Measurements from ENCODE around the gene NBPF3. TPM values are rescaled to one million over a fixed set of nuclear protein-coding genes. Genes with fewer than 3 reads are reported as not detected.
A peak's percentile ranks its signal among the peaks of the same experiment; 100 is the strongest.

NBPF3 gene
- total and polyA plus RNA-seq, 2 experiments from 2014 or later: 2.7 to 18.1 TPM

DNA sequence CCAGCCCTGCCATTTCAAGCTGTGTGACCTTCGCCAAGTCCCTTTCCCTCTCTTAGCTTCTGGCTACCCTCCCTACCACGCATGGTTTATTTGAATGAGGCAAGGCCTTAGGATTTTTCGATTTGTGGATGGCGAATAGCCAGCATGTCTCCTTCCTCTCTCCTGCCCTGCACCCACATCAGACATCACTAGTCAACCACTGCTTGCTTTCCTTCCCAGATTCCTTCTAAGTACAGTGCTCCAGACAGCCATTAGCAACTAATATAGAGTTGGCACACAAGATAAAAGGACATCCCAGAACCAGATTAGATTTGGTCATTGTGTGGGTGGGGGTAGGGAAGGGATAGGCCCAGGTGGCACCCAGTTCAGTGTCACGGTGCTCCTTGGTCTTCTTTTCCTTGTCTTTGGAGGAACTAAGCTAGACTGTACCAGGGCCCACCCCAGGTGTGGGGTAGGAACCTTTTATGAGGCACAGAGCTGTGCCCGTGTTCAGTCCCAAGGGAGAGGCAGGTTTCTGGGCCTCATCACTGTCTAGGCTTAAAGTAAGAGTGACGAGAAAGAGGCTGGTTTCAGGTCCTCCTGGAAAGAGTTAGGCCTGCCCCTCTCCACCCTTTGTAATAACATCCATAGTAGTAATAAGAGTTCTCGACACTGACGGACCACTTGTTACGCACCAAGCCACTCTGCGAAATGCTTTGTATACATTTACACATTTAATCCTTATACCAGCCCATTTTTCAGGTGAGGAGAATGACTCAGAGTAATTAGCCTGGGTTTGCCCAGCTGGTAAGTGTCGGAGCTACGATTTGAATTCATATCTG, 77.9 kb downstream of the NBPF3 start:
- Histone ChIP-seq H3K4me3 (no peak overlapping the region), H3K36me3 (ENCODE audit: insufficient read depth) (no peaks in the 10 kb centered on the region), H3K27me3 (ENCODE audit: insufficient read depth) (no peaks in the 10 kb centered on the region), H3K9me2 (ENCODE audit: insufficient read depth) (no peaks in the 10 kb centered on the region), H3F3A (replicated peaks; ENCODE audit: low read depth) (no peaks in the 10 kb centered on the region; the same call in 1 of the 2 replicates), H3K4me1 (ENCODE audit: insufficient read depth) (peaks cover 44% of the 10 kb centered on the region), H3K27ac (ENCODE audit: low read depth) (peak overlapping the region; percentile 85), H2AFZ (no peak overlapping the region), H3K4me2 (peak overlapping the region; percentile 61), H3K79me2 (replicated peaks; ENCODE audit: insufficient read depth) (peaks cover 89% of the 10 kb centered on the region), H4K20me1 (replicated peaks; ENCODE audit: insufficient read depth) (peaks cover 25% of the 10 kb centered on the region)
- no peak overlapping the region for H3K4me3 Mint-ChIP-seq
- TF ChIP-seq, protein P1, sequence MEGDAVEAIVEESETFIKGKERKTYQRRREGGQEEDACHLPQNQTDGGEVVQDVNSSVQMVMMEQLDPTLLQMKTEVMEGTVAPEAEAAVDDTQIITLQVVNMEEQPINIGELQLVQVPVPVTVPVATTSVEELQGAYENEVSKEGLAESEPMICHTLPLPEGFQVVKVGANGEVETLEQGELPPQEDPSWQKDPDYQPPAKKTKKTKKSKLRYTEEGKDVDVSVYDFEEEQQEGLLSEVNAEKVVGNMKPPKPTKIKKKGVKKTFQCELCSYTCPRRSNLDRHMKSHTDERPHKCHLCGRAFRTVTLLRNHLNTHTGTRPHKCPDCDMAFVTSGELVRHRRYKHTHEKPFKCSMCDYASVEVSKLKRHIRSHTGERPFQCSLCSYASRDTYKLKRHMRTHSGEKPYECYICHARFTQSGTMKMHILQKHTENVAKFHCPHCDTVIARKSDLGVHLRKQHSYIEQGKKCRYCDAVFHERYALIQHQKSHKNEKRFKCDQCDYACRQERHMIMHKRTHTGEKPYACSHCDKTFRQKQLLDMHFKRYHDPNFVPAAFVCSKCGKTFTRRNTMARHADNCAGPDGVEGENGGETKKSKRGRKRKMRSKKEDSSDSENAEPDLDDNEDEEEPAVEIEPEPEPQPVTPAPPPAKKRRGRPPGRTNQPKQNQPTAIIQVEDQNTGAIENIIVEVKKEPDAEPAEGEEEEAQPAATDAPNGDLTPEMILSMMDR (conservative IDR thresholded peaks at IDR 0.05; ENCODE audit: low read depth in 2 of 2): no peak
- TF ChIP-seq ZNF114 (CRISPR knock-in tag; IDR thresholded peaks at IDR 0.05): no peak
- TF ChIP-seq EZH2phosphoT487 (IDR thresholded peaks at IDR 0.05; ENCODE audit: unreplicated experiment): no peak
- DNase-seq (ENCODE audit: low spot score) (no peak), ATAC-seq (no peak)
- peaks cover 51% of the 10 kb centered on the region for H3K4me1 Mint-ChIP-seq
- peaks cover 3% of the 10 kb centered on the region; the same call in 1 of the 3 replicates for H3K36me3 Mint-ChIP-seq (ENCODE audit: low read depth)
- H3K27ac Mint-ChIP-seq: no peak overlapping the region; the same call in 1 of the 2 replicates
- H3K9me3 Mint-ChIP-seq: no peaks in the 10 kb centered on the region
- peaks cover 5% of the 10 kb centered on the region for H3K27me3 Mint-ChIP-seq (ENCODE audit: insufficient read depth, low read depth, poor library complexity)

DNA sequence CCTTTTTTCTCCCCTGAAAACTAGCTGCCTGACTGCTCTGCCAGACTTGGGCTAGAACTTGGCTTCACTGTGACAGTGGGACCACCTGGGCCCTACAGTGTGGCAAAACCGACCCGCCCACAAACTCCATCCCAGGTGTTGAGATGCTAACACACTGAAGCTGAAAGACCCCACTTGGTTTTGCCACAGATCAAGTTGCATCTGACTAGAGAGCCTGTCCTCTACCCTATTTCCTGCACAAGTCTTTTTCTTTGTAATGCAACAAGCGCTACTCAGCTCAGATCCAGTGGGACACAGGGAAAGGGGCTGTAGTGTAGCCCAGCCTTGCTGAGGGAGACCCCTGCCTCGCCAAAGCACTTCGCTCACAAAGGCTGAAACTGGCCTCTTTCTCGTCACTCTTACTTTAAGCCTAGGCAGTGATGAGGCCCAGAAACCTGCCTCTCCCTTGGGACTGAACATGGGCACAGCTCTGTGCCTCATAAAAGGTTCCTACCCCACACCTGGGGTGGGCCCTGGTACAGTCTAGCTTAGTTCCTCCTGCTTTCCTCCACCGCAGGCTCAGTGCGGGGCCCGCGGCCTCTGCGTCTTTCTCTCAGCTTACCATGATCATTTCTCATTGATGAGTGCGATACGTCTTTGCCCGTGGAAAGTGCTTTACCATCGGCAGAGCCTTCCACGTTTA, 79.0 kb downstream of the NBPF3 start:
- H3K4me3 Mint-ChIP-seq: peak overlapping the region; percentile 42; the same call in 2 of the 3 replicates
- peaks cover 3% of the 10 kb centered on the region; the same call in 1 of the 3 replicates for H3K36me3 Mint-ChIP-seq (ENCODE audit: low read depth)
- H3F3A ChIP-seq (replicated peaks; ENCODE audit: low read depth): no peaks in the 10 kb centered on the region; the same call in 1 of the 2 replicates
- H3K4me1 ChIP-seq (ENCODE audit: insufficient read depth): peaks cover 44% of the 10 kb centered on the region
- H3K27ac ChIP-seq (ENCODE audit: low read depth): peak overlapping the region; percentile 85
- peaks cover 26% of the 10 kb centered on the region for H4K20me1 ChIP-seq (replicated peaks; ENCODE audit: insufficient read depth)
- peak overlapping the region; percentile 91 for H3K27ac Mint-ChIP-seq
- peak; percentile 71 for DNase-seq (ENCODE audit: low spot score)
- H3K4me2 ChIP-seq: peak overlapping the region; percentile 61
- peaks cover 51% of the 10 kb centered on the region for H3K4me1 Mint-ChIP-seq
- H3K27me3 Mint-ChIP-seq (ENCODE audit: insufficient read depth, low read depth, poor library complexity): peaks cover 5% of the 10 kb centered on the region
- no peak overlapping the region for H3K4me3 ChIP-seq
- no peaks in the 10 kb centered on the region for H3K27me3 ChIP-seq (ENCODE audit: insufficient read depth)
- H3K36me3 ChIP-seq (ENCODE audit: insufficient read depth): no peaks in the 10 kb centered on the region
- no peaks in the 10 kb centered on the region for H3K9me3 Mint-ChIP-seq
- no peaks in the 10 kb centered on the region for H3K9me2 ChIP-seq (ENCODE audit: insufficient read depth)
- peaks cover 81% of the 10 kb centered on the region for H3K79me2 ChIP-seq (replicated peaks; ENCODE audit: insufficient read depth)
- no peak overlapping the region for H2AFZ ChIP-seq
- peak; percentile 75 for ATAC-seq
- no peak for TF ChIP-seq JUNB (IDR thresholded peaks at IDR 0.05; ENCODE audit: unreplicated experiment)
- no peak for TF ChIP-seq EZH2phosphoT487 (IDR thresholded peaks at IDR 0.05; ENCODE audit: unreplicated experiment)
- TF ChIP-seq, protein P2, sequence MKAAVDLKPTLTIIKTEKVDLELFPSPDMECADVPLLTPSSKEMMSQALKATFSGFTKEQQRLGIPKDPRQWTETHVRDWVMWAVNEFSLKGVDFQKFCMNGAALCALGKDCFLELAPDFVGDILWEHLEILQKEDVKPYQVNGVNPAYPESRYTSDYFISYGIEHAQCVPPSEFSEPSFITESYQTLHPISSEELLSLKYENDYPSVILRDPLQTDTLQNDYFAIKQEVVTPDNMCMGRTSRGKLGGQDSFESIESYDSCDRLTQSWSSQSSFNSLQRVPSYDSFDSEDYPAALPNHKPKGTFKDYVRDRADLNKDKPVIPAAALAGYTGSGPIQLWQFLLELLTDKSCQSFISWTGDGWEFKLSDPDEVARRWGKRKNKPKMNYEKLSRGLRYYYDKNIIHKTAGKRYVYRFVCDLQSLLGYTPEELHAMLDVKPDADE (IDR thresholded peaks at IDR 0.05): no peak
- no peak for TF ChIP-seq CREB1 (CRISPR knock-in tag; IDR thresholded peaks at IDR 0.05; ENCODE audit: low read depth)
- TF ChIP-seq, protein P3, sequence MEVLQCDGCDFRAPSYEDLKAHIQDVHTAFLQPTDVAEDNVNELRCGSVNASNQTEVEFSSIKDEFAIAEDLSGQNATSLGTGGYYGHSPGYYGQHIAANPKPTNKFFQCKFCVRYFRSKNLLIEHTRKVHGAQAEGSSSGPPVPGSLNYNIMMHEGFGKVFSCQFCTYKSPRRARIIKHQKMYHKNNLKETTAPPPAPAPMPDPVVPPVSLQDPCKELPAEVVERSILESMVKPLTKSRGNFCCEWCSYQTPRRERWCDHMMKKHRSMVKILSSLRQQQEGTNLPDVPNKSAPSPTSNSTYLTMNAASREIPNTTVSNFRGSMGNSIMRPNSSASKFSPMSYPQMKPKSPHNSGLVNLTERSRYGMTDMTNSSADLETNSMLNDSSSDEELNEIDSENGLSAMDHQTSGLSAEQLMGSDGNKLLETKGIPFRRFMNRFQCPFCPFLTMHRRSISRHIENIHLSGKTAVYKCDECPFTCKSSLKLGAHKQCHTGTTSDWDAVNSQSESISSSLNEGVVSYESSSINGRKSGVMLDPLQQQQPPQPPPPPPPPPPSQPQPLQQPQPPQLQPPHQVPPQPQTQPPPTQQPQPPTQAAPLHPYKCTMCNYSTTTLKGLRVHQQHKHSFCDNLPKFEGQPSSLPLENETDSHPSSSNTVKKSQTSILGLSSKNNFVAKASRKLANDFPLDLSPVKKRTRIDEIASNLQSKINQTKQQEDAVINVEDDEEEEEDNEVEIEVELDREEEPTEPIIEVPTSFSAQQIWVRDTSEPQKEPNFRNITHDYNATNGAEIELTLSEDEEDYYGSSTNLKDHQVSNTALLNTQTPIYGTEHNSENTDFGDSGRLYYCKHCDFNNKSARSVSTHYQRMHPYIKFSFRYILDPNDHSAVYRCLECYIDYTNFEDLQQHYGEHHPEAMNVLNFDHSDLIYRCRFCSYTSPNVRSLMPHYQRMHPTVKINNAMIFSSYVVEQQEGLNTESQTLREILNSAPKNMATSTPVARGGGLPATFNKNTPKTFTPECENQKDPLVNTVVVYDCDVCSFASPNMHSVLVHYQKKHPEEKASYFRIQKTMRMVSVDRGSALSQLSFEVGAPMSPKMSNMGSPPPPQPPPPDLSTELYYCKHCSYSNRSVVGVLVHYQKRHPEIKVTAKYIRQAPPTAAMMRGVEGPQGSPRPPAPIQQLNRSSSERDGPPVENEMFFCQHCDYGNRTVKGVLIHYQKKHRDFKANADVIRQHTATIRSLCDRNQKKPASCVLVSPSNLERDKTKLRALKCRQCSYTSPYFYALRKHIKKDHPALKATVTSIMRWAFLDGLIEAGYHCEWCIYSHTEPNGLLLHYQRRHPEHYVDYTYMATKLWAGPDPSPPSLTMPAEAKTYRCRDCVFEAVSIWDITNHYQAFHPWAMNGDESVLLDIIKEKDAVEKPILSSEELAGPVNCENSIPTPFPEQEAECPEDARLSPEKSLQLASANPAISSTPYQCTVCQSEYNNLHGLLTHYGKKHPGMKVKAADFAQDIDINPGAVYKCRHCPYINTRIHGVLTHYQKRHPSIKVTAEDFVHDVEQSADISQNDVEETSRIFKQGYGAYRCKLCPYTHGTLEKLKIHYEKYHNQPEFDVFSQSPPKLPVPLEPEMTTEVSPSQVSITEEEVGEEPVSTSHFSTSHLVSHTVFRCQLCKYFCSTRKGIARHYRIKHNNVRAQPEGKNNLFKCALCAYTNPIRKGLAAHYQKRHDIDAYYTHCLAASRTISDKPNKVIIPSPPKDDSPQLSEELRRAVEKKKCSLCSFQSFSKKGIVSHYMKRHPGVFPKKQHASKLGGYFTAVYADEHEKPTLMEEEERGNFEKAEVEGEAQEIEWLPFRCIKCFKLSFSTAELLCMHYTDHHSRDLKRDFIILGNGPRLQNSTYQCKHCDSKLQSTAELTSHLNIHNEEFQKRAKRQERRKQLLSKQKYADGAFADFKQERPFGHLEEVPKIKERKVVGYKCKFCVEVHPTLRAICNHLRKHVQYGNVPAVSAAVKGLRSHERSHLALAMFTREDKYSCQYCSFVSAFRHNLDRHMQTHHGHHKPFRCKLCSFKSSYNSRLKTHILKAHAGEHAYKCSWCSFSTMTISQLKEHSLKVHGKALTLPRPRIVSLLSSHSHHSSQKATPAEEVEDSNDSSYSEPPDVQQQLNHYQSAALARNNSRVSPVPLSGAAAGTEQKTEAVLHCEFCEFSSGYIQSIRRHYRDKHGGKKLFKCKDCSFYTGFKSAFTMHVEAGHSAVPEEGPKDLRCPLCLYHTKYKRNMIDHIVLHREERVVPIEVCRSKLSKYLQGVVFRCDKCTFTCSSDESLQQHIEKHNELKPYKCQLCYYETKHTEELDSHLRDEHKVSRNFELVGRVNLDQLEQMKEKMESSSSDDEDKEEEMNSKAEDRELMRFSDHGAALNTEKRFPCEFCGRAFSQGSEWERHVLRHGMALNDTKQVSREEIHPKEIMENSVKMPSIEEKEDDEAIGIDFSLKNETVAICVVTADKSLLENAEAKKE (CRISPR knock-in tag; IDR thresholded peaks at IDR 0.05): no peak
- no peak for TF ChIP-seq STAT1 (IDR thresholded peaks at IDR 0.05; ENCODE audit: unreplicated experiment)
